Measurements from ENCODE around the gene SELENOW.

SELENOW gene

DNA sequence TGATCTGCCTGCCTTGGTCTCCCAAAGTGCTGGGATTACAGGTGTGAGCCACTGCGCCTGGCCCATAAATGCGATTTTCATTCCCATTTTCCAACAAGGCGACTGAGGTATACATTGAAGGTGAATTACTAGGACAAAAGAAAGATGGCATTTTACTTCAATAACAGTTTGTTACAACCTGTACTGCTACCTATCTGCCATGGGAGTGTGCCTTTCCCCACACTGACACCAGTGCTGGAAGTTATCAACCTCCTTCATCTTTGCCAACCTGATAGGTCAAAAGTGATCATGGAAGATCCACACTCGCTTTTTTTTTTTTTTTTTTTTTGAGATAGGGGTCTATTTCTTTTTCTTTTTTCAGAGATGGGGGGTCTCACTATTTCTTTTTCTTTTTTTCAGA, 54.2 kb downstream of the SELENOW start:
- no peak for DNase-seq
